ENCODE measurements around the gene CYP26B1.

DNA sequence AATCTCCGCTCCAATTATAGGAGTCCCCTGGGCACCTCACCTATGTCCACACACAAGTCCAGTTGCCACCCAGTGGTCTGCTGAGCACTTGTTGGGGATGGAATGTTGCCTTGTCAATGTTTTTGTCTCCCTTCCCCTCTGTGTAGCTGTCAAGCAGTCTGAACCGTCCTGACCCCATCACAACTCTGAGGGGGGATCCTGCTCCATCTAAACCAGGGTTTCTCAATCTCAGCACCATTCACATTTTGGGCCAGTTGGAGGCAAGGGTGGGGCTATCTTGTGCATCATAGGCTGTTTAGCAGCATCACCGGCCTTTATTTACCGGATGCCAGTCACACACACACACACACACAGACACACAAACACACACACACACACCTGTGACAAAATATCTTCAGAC is 53.0 kb downstream of the CYP26B1 start:
- TF ChIP-seq, protein P1, sequence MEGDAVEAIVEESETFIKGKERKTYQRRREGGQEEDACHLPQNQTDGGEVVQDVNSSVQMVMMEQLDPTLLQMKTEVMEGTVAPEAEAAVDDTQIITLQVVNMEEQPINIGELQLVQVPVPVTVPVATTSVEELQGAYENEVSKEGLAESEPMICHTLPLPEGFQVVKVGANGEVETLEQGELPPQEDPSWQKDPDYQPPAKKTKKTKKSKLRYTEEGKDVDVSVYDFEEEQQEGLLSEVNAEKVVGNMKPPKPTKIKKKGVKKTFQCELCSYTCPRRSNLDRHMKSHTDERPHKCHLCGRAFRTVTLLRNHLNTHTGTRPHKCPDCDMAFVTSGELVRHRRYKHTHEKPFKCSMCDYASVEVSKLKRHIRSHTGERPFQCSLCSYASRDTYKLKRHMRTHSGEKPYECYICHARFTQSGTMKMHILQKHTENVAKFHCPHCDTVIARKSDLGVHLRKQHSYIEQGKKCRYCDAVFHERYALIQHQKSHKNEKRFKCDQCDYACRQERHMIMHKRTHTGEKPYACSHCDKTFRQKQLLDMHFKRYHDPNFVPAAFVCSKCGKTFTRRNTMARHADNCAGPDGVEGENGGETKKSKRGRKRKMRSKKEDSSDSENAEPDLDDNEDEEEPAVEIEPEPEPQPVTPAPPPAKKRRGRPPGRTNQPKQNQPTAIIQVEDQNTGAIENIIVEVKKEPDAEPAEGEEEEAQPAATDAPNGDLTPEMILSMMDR (conservative IDR thresholded peaks at IDR 0.05; ENCODE audit: low read length), result no peak
- no peak for TF ChIP-seq EZH2phosphoT487 (IDR thresholded peaks at IDR 0.05; ENCODE audit: borderline replicate concordance, low read depth, low read length)

All from OCI-LY7 (cell line).